HEK293 (cell line): ENCODE results near the gene UBA1.

Experiments
- CTCF ChIA-PET: fragments of 350-600 bp; formaldehyde crosslinking; extraction: SDS; loops from one replicate; lab custom pipeline; 2021; ENCODE audit warnings: antibody characterized with exemption; lab: Yijun Ruan, JAX
- POLR2A ChIA-PET: fragments of 300-600 bp; formaldehyde crosslinking; extraction: SDS; loops from one replicate; lab custom pipeline; 2020; ENCODE audit warnings: antibody characterized with exemption, inconsistent platforms; lab: Yijun Ruan, JAX
- H3K27ac ChIP-seq: fragments of 200-500 bp; sonication (Bioruptor generic); 2 replicates; pipeline ENCODE4 v1.5.1; 2014; ENCODE audit warnings: low read depth, low read length, control low read depth, inconsistent platforms; ENCODE audit errors: extremely low read depth
- H3K36me3 ChIP-seq, 2 experiments: fragments of 200-500 bp in 1 of 2; sonication (Bioruptor generic) in 1 of 2; 1 replicate in 1 of 2; 2 replicates in 1 of 2; pipeline ENCODE4 v1.5.1; 2014 to 2017; ENCODE audit warnings: inconsistent platforms in 2 of 2, low read length in 2 of 2; ENCODE audit not compliant: control insufficient read depth in 2 of 2, insufficient read depth in 1 of 2
- H3K4me1 ChIP-seq: fragments of 200-500 bp; sonication (Bioruptor generic); 2 replicates; pipeline ENCODE4 v1.5.1; 2014; ENCODE audit warnings: mild to moderate bottlenecking, low read length, inconsistent platforms; ENCODE audit not compliant: control insufficient read depth, insufficient read depth
- H3K4me3 ChIP-seq: 2 replicates; pipeline ENCODE4 v1.5.1; 2011; ENCODE audit warnings: low read depth, mild to moderate bottlenecking, control low read depth, low read length, moderate library complexity
- H3K9me3 ChIP-seq: fragments of 200-500 bp; sonication (Bioruptor generic); 2 replicates; pipeline ENCODE4 v1.5.1; 2014; ENCODE audit warnings: low read depth, low read length, inconsistent platforms; ENCODE audit not compliant: control insufficient read depth, insufficient read depth
- EGR2 ChIP-seq: fragments of 450-650 bp; formaldehyde crosslinking; IDR thresholded peaks from 2 replicates; pipeline ENCODE4 v1.5.1; 2016; ENCODE audit warnings: low read depth, missing biosample characterization, missing genetic modification characterization
- GLIS2 ChIP-seq: fragments of 450-650 bp; formaldehyde crosslinking; IDR thresholded peaks from 2 replicates; pipeline ENCODE4 v1.5.1; 2016; ENCODE audit warnings: missing biosample characterization, missing genetic modification characterization
- OVOL3 ChIP-seq: fragments of 450-650 bp; formaldehyde crosslinking; IDR thresholded peaks from 2 replicates; pipeline ENCODE4 v1.5.1; 2016; ENCODE audit warnings: missing biosample characterization, missing genetic modification characterization
- PRDM1 ChIP-seq: fragments of 450-650 bp; formaldehyde crosslinking; IDR thresholded peaks from 2 replicates; pipeline ENCODE4; 2016; ENCODE audit warnings: missing biosample characterization, missing genetic modification characterization
- RBAK ChIP-seq: fragments of 450-650 bp; formaldehyde crosslinking; IDR thresholded peaks from 2 replicates; pipeline ENCODE4 v1.5.1; 2016; ENCODE audit warnings: missing biosample characterization, missing genetic modification characterization
- SETDB1 ChIP-seq: IDR thresholded peaks from one replicate; pipeline ENCODE4 v1.6.1; 2017; ENCODE audit warnings: mild to moderate bottlenecking, low read length, moderate library complexity, mixed read lengths; ENCODE audit not compliant: insufficient read length
- TRIM28 ChIP-seq: IDR thresholded peaks from 2 replicates; pipeline ENCODE4 v1.6.1; 2011; ENCODE audit warnings: low read length, control low read depth, borderline replicate concordance
- YY1 ChIP-seq: fragments of 450-650 bp; formaldehyde crosslinking; IDR thresholded peaks from 2 replicates; pipeline ENCODE4 v1.5.1; 2018; ENCODE audit warnings: missing biosample characterization, missing genetic modification characterization
- ZBTB48 ChIP-seq: fragments of 450-650 bp; formaldehyde crosslinking; IDR thresholded peaks from 2 replicates; pipeline ENCODE4 v1.5.1; 2016; ENCODE audit warnings: missing biosample characterization, missing genetic modification characterization
- ZFHX2 ChIP-seq: fragments of 450-650 bp; formaldehyde crosslinking; conservative IDR thresholded peaks from 2 replicates; pipeline ENCODE4 v1.5.1; 2016; ENCODE audit warnings: missing biosample characterization, missing genetic modification characterization
- ZNF112 ChIP-seq: fragments of 450-650 bp; formaldehyde crosslinking; IDR thresholded peaks from 2 replicates; pipeline ENCODE4 v1.5.0; 2017; ENCODE audit warnings: missing biosample characterization, missing genetic modification characterization
- ZNF202 ChIP-seq: fragments of 450-650 bp; formaldehyde crosslinking; IDR thresholded peaks from 2 replicates; pipeline ENCODE4 v1.5.1; 2016; ENCODE audit warnings: missing biosample characterization, missing genetic modification characterization, borderline replicate concordance
- ZNF248 ChIP-seq: fragments of 450-650 bp; formaldehyde crosslinking; IDR thresholded peaks from 2 replicates; pipeline ENCODE4 v1.5.1; 2017; ENCODE audit warnings: missing biosample characterization, missing genetic modification characterization
- ZNF302 ChIP-seq: fragments of 450-650 bp; formaldehyde crosslinking; IDR thresholded peaks from 2 replicates; pipeline ENCODE4 v1.5.1; 2016; ENCODE audit warnings: missing biosample characterization, missing genetic modification characterization, low read depth
- ZNF580 ChIP-seq: fragments of 450-650 bp; formaldehyde crosslinking; IDR thresholded peaks from 2 replicates; pipeline ENCODE4 v1.5.1; 2016; ENCODE audit warnings: missing biosample characterization, missing genetic modification characterization
- ZNF621 ChIP-seq: fragments of 450-650 bp; formaldehyde crosslinking; IDR thresholded peaks from 2 replicates; pipeline ENCODE4 v1.5.1; 2017; ENCODE audit warnings: missing biosample characterization, missing genetic modification characterization
- ZNF654 ChIP-seq: fragments of 450-650 bp; formaldehyde crosslinking; IDR thresholded peaks from 2 replicates; pipeline ENCODE4 v1.5.1; 2016; ENCODE audit warnings: low read depth, missing biosample characterization, missing genetic modification characterization
- ZNF658 ChIP-seq: fragments of 450-650 bp; formaldehyde crosslinking; IDR thresholded peaks from 2 replicates; pipeline ENCODE4; 2016; ENCODE audit warnings: missing biosample characterization, missing genetic modification characterization
- ZNF677 ChIP-seq: fragments of 450-650 bp; IDR thresholded peaks from 2 replicates; pipeline ENCODE4 v1.5.0; 2018; ENCODE audit warnings: missing biosample characterization, mild to moderate bottlenecking, missing genetic modification characterization, moderate library complexity
- ZNF701 ChIP-seq: fragments of 450-650 bp; formaldehyde crosslinking; IDR thresholded peaks from 2 replicates; pipeline ENCODE4 v1.5.1; 2016; ENCODE audit warnings: missing biosample characterization, missing genetic modification characterization
- ZNF76 ChIP-seq: fragments of 450-650 bp; formaldehyde crosslinking; IDR thresholded peaks from 2 replicates; pipeline ENCODE4; 2016; ENCODE audit warnings: low read depth, missing biosample characterization, missing genetic modification characterization, borderline replicate concordance
- ZNF830 ChIP-seq: fragments of 450-650 bp; IDR thresholded peaks from 2 replicates; pipeline ENCODE4 v1.5.0; 2018; ENCODE audit warnings: missing biosample characterization, missing genetic modification characterization, low read depth, mild to moderate bottlenecking, moderate library complexity
- ZSCAN16 ChIP-seq: fragments of 450-650 bp; formaldehyde crosslinking; IDR thresholded peaks from 2 replicates; pipeline ENCODE4 v1.5.1; 2016; ENCODE audit warnings: missing biosample characterization, missing genetic modification characterization
- ZSCAN23 ChIP-seq: fragments of 450-650 bp; formaldehyde crosslinking; IDR thresholded peaks from 2 replicates; pipeline ENCODE4 v1.5.1; 2016; ENCODE audit warnings: missing biosample characterization, missing genetic modification characterization
- ZSCAN30 ChIP-seq: fragments of 450-650 bp; IDR thresholded peaks from 2 replicates; pipeline ENCODE4 v1.5.1; 2018; ENCODE audit warnings: missing biosample characterization, mild to moderate bottlenecking, missing genetic modification characterization, moderate library complexity
- ZSCAN4 ChIP-seq: fragments of 450-650 bp; formaldehyde crosslinking; IDR thresholded peaks from 2 replicates; pipeline ENCODE4 v1.5.1; 2017; ENCODE audit warnings: missing biosample characterization, missing genetic modification characterization
- TF ChIP-seq, protein P1 (sequence below): sonication (generic); formaldehyde crosslinking; IDR thresholded peaks from 2 replicates; pipeline ENCODE4 v1.8.1; 2022; ENCODE audit warnings: mild to moderate bottlenecking, moderate library complexity, missing genetic modification reagents
- TF ChIP-seq, protein P2 (sequence below): fragments of 450-650 bp; formaldehyde crosslinking; IDR thresholded peaks from 2 replicates; pipeline ENCODE4 v1.5.1; 2017; ENCODE audit warnings: missing biosample characterization, missing genetic modification characterization

Gene UBA1

GRCh38 chrX:47206316-47206715 lies 12.7 kb downstream of the UBA1 start:
- Histone ChIP-seq H3K4me1 (no peaks in the 10 kb centered on the region), H3K4me3 (no peak overlapping the region), H3K27ac (no peak overlapping the region), H3K9me3 (no peaks in the 10 kb centered on the region), H3K36me3 (peaks cover 87 to 100% of the 10 kb centered on the region in 2 experiments)
- ChIA-PET CTCF (interaction anchor here (0.6 to 1.8 kb wide), 3 partner anchors 12 to 317 kb away, joined by 4 to 5 read pairs (median 5); no protein-coding TSS in a partner anchor), POLR2A (interaction anchor here (1.1 to 2.6 kb wide), 2 partner anchors 11 to 15 kb away, joined by 3 to 13 read pairs; no protein-coding TSS in a partner anchor)
- TF ChIP-seq EGR2 = peak; percentile 28; the same call in 1 of the 2 replicates
- TF ChIP-seq ZNF202 = no peak
- TF ChIP-seq ZBTB48 (tag by site-specific recombination) = no peak
- TF ChIP-seq OVOL3 (tag by site-specific recombination) = no peak
- TF ChIP-seq, protein P1, sequence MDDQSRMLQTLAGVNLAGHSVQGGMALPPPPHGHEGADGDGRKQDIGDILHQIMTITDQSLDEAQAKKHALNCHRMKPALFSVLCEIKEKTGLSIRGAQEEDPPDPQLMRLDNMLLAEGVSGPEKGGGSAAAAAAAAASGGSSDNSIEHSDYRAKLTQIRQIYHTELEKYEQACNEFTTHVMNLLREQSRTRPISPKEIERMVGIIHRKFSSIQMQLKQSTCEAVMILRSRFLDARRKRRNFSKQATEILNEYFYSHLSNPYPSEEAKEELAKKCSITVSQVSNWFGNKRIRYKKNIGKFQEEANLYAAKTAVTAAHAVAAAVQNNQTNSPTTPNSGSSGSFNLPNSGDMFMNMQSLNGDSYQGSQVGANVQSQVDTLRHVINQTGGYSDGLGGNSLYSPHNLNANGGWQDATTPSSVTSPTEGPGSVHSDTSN (CRISPR knock-in tag) = 0 out of 2 replicates have a peak, but pooled peaks have one; percentile 29
- TF ChIP-seq ZSCAN16 (tag by site-specific recombination) = no peak
- TF ChIP-seq ZFHX2 = peak; percentile 40; the same call in 1 of the 2 replicates
- TF ChIP-seq ZNF654 = no peak
- no peak for TF ChIP-seq ZNF112 (tag by site-specific recombination)
- TF ChIP-seq ZNF830 (tag by site-specific recombination) = no peak
- TF ChIP-seq ZNF658 (tag by site-specific recombination) = no peak
- no peak for TF ChIP-seq PRDM1
- no peak for TF ChIP-seq ZSCAN30
- no peak for TF ChIP-seq ZNF701 (tag by site-specific recombination)

GRCh38 chrX:47208108-47208507 lies 14.5 kb downstream of the UBA1 start:
- H3K36me3 ChIP-seq = peaks cover 88 to 100% of the 10 kb centered on the region in 2 experiments
- no peaks in the 10 kb centered on the region for H3K9me3 ChIP-seq
- ChIA-PET POLR2A (no interaction called here), CTCF (interaction anchor here (1.6 kb wide), 1 partner anchor 19 kb away, joined by 6 read pairs; no protein-coding TSS in a partner anchor)
- H3K27ac ChIP-seq = no peak overlapping the region
- no peak overlapping the region for H3K4me3 ChIP-seq
- no peaks in the 10 kb centered on the region for H3K4me1 ChIP-seq
- TF ChIP-seq ZNF76 (tag by site-specific recombination) (no peak), ZSCAN4 (tag by site-specific recombination) (peak; percentile 93)

DNA sequence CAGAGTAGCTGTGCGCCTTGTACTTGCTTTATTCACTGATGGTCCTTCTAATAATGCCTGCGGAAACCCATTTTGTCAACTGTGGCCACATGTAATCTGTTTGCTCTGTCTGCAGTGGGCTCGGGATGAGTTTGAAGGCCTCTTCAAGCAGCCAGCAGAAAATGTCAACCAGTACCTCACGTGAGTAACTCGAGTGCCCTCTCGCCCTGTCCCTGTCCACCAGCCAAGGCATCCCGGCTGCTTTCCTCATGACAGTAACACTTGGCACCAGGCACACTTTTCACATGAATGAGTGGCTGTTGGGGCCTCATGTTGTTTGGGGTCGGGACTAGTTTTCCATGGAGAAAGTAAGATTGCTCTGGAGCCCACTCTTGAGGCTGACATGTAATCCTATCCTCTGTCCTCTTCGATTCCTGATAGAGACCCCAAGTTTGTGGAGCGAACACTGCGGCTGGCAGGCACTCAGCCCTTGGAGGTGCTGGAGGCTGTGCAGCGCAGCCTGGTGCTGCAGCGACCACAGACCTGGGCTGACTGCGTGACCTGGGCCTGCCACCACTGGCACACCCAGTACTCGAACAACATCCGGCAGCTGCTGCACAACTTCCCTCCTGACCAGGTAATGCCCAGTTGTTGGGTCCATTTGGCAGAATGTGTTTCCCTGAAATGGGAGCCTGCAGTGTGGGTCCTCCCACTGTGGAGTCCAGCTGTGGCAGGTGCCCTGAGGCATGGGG lies 16.0 kb downstream of the UBA1 start:
- TF ChIP-seq, protein P2, sequence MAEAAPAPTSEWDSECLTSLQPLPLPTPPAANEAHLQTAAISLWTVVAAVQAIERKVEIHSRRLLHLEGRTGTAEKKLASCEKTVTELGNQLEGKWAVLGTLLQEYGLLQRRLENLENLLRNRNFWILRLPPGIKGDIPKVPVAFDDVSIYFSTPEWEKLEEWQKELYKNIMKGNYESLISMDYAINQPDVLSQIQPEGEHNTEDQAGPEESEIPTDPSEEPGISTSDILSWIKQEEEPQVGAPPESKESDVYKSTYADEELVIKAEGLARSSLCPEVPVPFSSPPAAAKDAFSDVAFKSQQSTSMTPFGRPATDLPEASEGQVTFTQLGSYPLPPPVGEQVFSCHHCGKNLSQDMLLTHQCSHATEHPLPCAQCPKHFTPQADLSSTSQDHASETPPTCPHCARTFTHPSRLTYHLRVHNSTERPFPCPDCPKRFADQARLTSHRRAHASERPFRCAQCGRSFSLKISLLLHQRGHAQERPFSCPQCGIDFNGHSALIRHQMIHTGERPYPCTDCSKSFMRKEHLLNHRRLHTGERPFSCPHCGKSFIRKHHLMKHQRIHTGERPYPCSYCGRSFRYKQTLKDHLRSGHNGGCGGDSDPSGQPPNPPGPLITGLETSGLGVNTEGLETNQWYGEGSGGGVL (tag by site-specific recombination) = no peak
- TF ChIP-seq ZSCAN4 (tag by site-specific recombination) (no peak), TRIM28 (no peak), ZNF677 (no peak), YY1 (tag by site-specific recombination) (no peak), RBAK (tag by site-specific recombination) (no peak), ZNF302 (tag by site-specific recombination) (no peak), SETDB1 (no peak), ZNF580 (tag by site-specific recombination) (no peak), ZSCAN23 (tag by site-specific recombination) (no peak), ZNF248 (tag by site-specific recombination) (no peak), ZNF112 (tag by site-specific recombination) (no peak), GLIS2 (tag by site-specific recombination) (no peak), ZNF621 (tag by site-specific recombination) (no peak)
- H3K27ac ChIP-seq = no peak overlapping the region
- peaks cover 94 to 100% of the 10 kb centered on the region in 2 experiments for H3K36me3 ChIP-seq
- no peaks in the 10 kb centered on the region for H3K9me3 ChIP-seq
- ChIA-PET CTCF (no interaction called here), POLR2A (no interaction called here)
- H3K4me1 ChIP-seq = no peaks in the 10 kb centered on the region
- H3K4me3 ChIP-seq = no peak overlapping the region
